ENCODE results near the gene CT45A5.

DNA sequence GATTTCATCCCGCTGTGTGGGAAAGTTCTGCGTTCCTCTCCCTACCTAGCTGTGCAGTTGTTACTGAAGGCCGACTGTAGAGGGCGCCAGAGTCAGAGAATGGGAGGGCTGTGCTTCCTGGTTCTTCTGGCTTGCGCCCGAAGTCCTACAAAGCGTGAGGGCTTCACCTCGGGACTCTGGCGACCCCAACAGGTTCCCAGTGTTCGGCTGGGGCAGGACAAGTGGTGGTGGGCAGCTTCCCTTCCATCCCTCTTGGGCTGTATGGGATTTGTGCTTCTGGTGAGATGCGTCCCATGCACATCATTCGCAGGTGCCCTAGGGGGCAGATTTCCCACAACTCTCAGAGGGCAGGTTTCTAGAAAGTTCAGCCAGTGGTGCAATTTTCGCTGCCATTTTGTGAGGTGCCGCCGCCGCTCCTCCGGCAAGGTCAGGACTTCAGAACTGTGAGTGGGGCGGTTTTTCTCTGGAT is 44.6 kb downstream of the CT45A5 start:
- TF ChIP-seq, protein P1, sequence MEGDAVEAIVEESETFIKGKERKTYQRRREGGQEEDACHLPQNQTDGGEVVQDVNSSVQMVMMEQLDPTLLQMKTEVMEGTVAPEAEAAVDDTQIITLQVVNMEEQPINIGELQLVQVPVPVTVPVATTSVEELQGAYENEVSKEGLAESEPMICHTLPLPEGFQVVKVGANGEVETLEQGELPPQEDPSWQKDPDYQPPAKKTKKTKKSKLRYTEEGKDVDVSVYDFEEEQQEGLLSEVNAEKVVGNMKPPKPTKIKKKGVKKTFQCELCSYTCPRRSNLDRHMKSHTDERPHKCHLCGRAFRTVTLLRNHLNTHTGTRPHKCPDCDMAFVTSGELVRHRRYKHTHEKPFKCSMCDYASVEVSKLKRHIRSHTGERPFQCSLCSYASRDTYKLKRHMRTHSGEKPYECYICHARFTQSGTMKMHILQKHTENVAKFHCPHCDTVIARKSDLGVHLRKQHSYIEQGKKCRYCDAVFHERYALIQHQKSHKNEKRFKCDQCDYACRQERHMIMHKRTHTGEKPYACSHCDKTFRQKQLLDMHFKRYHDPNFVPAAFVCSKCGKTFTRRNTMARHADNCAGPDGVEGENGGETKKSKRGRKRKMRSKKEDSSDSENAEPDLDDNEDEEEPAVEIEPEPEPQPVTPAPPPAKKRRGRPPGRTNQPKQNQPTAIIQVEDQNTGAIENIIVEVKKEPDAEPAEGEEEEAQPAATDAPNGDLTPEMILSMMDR (IDR thresholded peaks at IDR 0.05 in 8 of 11, conservative IDR thresholded peaks at IDR 0.05 in 3 of 11): peak in 6 of 11 experiments; percentile 16 to 45 (median 32)
- TF ChIP-seq POLR2AphosphoS5 (IDR thresholded peaks at IDR 0.05): no peak

Measured in spleen (tissue), 7 donors.